GM19193 (cell line): Measurements from ENCODE around the gene CYP27B1.

ENCODE experiments used
- POLR2A ChIP-seq: IDR thresholded peaks from 4 replicates; pipeline ENCODE4 v1.6.1; 2011; ENCODE audit not compliant: insufficient read depth, insufficient read length; ENCODE audit errors: extremely low read depth

The CYP27B1 gene

GRCh38 chr12:57739914-57740538 is 26.9 kb downstream of the CYP27B1 start:
- no peak for TF ChIP-seq POLR2A

GRCh38 chr12:57739387-57739786 is 27.5 kb downstream of the CYP27B1 start:
- no peak for TF ChIP-seq POLR2A

- TF ChIP-seq POLR2A = no peak
Observed at GRCh38 chr12:57738661-57739237, 28.1 kb downstream of the CYP27B1 start, which contains the start of gene AGAP2. Gene AGAP2, minus strand, starts transcription at chr12:57738742. Its CDS starts 496 bp downstream, at chr12:57738246.

GRCh38 chr12:57737467-57738460 is 29.1 kb downstream of the CYP27B1 start:
- TF ChIP-seq POLR2A = no peak

- TF ChIP-seq POLR2A = no peak
Observed at GRCh38 chr12:57736741-57737466, 30.0 kb downstream of the CYP27B1 start.

- TF ChIP-seq POLR2A = no peak
Observed at GRCh38 chr12:57735952-57736740, 30.7 kb downstream of the CYP27B1 start.

- TF ChIP-seq POLR2A = no peak
Observed at GRCh38 chr12:57735198-57735855, 31.6 kb downstream of the CYP27B1 start.

GRCh38 chr12:57734591-57734990 is 32.3 kb downstream of the CYP27B1 start:
- TF ChIP-seq POLR2A = no peak

GRCh38 chr12:57733928-57734327 is 33.0 kb downstream of the CYP27B1 start:
- TF ChIP-seq POLR2A = no peak

- no peak for TF ChIP-seq POLR2A
Observed at GRCh38 chr12:57732726-57733593, 33.9 kb downstream of the CYP27B1 start.

GRCh38 chr12:57732270-57732669 is 34.6 kb downstream of the CYP27B1 start:
- no peak for TF ChIP-seq POLR2A

- TF ChIP-seq POLR2A = no peak
Observed at GRCh38 chr12:57731411-57732080, 35.3 kb downstream of the CYP27B1 start.
